OCI-LY3 (cell line): Measurements from ENCODE around the gene HOXA1.

ENCODE experiments used
- EZH2phosphoT487 ChIP-seq: fragments of 200-600 bp; shearing (Covaris generic); IDR thresholded peaks from 2 replicates; pipeline ENCODE4 v1.6.1; 2018; ENCODE audit warnings: antibody characterized with exemption, mixed run types, low read depth
- TF ChIP-seq, protein P1 (sequence below): fragments of 200-600, 300-600 bp; sonication (generic); IDR thresholded peaks from 2 replicates; pipeline ENCODE4 v1.5.1; 2014; ENCODE audit warnings: antibody characterized with exemption, low read length, low read depth

DNA sequence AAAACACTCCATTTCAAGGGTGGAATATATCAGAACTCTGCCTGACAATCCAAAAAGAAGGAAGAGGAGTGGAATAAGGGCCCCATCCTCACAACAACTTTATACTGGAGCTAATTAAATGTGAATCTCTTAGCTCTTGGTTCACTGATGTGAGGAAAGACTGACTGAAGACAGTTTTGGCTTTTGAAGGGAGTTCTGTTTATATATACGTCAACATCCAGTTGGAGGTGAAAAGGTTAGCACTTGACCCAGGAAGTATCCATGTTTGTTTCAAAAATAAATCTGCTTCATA lies 3.0 kb downstream of the HOXA1 start:
- TF ChIP-seq, protein P1, sequence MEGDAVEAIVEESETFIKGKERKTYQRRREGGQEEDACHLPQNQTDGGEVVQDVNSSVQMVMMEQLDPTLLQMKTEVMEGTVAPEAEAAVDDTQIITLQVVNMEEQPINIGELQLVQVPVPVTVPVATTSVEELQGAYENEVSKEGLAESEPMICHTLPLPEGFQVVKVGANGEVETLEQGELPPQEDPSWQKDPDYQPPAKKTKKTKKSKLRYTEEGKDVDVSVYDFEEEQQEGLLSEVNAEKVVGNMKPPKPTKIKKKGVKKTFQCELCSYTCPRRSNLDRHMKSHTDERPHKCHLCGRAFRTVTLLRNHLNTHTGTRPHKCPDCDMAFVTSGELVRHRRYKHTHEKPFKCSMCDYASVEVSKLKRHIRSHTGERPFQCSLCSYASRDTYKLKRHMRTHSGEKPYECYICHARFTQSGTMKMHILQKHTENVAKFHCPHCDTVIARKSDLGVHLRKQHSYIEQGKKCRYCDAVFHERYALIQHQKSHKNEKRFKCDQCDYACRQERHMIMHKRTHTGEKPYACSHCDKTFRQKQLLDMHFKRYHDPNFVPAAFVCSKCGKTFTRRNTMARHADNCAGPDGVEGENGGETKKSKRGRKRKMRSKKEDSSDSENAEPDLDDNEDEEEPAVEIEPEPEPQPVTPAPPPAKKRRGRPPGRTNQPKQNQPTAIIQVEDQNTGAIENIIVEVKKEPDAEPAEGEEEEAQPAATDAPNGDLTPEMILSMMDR, result no peak
- no peak for TF ChIP-seq EZH2phosphoT487
